SK-MEL-5 (cell line): ENCODE results near the gene PAX5. TPM values are rescaled to one million over a fixed set of nuclear protein-coding genes. Genes with fewer than 3 reads are reported as not detected.

Experiments
- DNase-seq: peaks from one replicate; pipeline ENCODE4 v3.0.0-alpha.2; 2016; ENCODE audit warnings: low read depth, low spot score
- in situ Hi-C: cut with HindIII; loops from 2 replicates; pipeline ENCODE4 v1.10.0; 2016; ENCODE audit warnings: low sequenced_read_pairs, high pct_unique_total_duplicates, low pct_unique_long_range_greater_than_20kb
- total RNA-seq: library from RNA; depleted of rRNA; stranded (reverse); fragments of >200 nt; shearing (Covaris generic); gene quantifications from 2 replicates; pipeline ENCODE4 v1.2.3, GENCODE V29; 2014

Gene PAX5
- total RNA-seq, 1 experiment from 2014 or later = not detected

DNA sequence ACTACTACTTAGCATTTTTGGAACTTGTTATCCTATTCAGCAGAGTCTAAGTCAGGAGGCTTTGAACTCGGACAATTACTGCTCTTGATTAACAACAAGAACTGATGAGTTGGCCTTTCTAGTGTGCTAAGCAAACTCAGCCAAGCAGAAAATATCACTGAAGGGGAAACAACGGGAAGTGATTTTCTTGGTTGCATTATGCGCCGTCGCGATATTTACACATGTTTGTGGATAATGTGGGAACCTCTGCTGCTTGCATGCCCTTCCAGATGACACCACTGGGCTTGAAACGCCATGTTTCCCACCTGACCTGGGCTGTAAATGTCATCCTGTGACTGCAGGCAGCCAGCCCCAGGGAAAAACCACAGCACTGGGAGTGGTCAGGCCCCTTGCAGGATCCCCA is 205.5 kb downstream of the PAX5 start:
- DNase-seq = no peak
- in situ Hi-C loops = no loop called here

GRCh38 chr9:36827593-36827992 is 206.5 kb downstream of the PAX5 start:
- in situ Hi-C loops = no loop called here
- no peak for DNase-seq

DNA sequence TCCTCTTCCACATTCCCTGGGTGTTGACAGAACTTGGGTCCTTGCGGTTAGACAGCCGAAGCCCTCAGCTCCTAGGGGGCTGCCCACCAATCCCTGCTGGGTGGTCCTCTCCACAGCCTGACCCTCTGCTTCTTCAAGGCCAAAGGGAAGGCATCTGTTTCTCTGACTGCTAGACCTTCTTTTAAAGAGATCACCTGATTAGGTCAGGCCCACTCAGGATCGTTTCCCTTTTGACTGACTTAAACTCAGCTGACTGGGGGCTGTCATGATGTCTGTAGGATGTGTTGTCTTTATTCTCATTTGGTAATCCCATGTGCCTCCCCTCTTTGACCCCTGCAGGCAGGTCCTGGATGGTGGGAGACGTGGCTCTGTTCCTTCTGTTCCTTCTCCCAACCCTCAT is 207.5 kb downstream of the PAX5 start:
- DNase-seq = no peak
- in situ Hi-C loops = no loop called here

DNA sequence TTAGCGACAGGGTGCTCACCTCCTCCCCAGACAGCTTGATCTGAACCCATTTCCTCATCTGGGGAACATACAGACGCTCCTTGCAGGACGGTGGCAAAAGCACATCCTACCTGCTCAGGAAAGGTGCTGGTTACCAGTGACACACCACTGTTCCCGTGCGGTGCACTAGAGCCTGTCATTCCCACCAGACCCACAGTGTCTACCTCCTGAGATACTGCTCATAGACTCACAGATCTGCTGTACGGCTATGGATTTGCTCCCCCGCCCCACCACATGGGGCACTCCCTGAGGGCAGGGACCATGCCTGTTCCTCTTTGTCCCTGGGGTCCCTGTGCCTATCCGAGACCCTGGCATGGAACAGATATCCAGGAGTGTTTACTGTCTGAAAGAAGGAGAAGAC is 208.9 kb downstream of the PAX5 start:
- DNase-seq = no peak
- in situ Hi-C loops = no loop called here

DNA sequence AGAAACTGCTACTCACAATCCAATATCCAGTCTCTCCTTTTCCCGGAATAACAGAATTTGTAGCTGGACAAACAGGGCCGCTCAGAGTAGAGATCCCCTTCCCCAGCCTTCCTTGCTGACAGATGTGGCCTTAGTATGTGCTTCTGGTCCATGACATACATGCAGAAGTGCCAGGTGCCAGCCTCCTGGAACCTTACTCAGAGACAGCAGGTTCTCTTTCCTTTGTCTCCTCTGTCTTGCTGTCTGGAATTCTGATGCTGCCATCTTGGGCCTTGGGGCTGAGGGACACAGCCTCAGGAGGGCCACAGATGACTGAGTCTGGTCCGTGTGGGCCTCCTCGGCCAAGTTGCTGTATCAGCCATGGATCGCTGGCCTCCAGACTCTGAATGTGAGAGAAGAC is 210.1 kb downstream of the PAX5 start:
- DNase-seq = no peak
- in situ Hi-C loops = no loop called here

GRCh38 chr9:36823466-36823865 is 210.6 kb downstream of the PAX5 start:
- DNase-seq = no peak
- in situ Hi-C loops = no loop called here

GRCh38 chr9:36822201-36822600 is 211.9 kb downstream of the PAX5 start:
- no peak for DNase-seq
- in situ Hi-C loops = no loop called here

- in situ Hi-C loops = no loop called here
- DNase-seq = no peak
These were observed 213.6 kb downstream of the PAX5 start for GRCh38 chr9:36820392-36820861.

- no peak for DNase-seq
- in situ Hi-C loops = no loop called here
These were observed 214.8 kb downstream of the PAX5 start for GRCh38 chr9:36818965-36819870.

GRCh38 chr9:36818242-36818938 is 215.7 kb downstream of the PAX5 start:
- in situ Hi-C loops = no loop called here
- no peak for DNase-seq

GRCh38 chr9:36817160-36817834 is 216.8 kb downstream of the PAX5 start:
- in situ Hi-C loops = no loop called here
- no peak for DNase-seq

GRCh38 chr9:36816371-36816770 is 217.7 kb downstream of the PAX5 start:
- in situ Hi-C loops = no loop called here
- no peak for DNase-seq

DNA sequence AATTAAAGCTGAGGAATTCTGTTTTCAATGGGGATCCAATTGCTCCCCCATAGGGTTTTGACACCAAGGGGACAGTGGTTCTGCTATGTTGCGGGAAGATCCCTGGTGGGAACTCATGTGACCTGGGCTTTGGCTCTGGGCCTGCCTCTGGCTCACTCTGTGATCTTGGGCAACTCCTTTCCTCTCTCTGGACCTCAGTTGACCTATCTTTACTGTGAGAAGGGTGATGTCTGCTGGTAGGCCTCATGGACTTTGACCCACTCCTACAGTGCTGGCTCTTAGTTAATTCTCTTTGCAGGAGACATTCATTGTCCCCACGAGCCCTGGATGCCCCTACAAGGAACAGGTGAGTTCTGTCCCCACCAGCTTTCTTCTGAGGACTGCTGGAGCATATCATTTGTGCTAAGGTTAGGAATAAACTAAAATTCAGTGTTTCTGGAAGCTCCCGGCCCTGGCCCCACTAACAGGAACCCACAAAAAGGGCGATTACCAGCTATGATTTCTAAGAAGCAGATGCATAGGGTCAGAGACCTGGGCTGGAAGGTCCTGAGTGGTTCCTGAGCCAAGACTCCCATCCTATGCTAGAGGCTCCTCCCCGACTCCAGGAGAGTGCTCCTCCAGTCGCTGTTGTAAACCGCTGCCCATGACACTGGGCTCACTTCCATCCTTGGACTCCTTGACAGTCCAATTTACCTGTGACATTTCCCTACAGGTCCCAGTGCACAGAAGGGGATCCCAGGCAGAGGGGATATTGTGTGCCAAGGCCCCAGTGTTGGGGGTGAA is 218.3 kb downstream of the PAX5 start:
- in situ Hi-C loops = no loop called here
- DNase-seq = no peak

DNA sequence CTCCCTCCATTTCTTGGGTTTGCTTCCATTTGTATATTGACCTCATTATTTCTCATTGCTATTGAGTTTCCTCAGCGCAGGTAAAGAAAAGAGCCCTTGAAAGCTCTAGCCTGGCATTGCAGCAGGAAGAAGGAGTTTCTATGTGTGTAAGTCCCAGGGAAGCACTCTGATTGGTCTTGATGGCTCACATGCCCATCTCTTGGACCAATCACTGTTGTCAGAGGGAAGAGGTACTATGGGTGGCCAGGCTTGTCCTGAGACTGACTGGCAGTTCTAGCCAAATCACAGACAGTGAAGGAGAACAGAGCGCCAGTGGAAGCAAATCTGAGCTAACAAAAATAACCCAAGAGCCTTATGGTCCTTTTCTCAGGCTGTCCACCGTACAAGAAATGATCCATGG is 219.0 kb downstream of the PAX5 start:
- DNase-seq = no peak
- in situ Hi-C loops = no loop called here

DNA sequence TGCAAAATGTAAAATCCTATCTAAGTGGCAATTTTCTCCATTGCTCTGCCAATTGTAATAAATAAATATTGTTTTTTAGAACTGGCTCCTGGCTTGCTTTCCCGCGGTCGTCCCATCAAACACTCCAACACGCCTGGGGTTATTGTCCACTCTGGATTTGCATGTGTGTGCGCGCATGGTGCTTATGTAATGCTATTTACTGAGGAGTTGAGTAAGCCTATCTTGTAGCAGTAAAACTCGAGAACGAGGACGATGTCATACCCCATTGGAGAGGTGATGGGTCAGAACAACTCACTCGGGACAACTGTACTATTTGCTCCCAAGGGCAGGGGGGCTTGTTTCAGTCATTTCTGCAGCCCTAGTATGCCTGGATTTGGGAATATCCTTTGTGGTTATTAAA is 220.9 kb downstream of the PAX5 start:
- in situ Hi-C loops = no loop called here
- DNase-seq = no peak

- DNase-seq = no peak
- in situ Hi-C loops = no loop called here
These were observed 221.5 kb downstream of the PAX5 start for GRCh38 chr9:36812556-36812955.

- in situ Hi-C loops = no loop called here
- no peak for DNase-seq
These were observed 225.8 kb downstream of the PAX5 start for GRCh38 chr9:36808251-36808650.

GRCh38 chr9:36803961-36804360 is 230.1 kb downstream of the PAX5 start:
- in situ Hi-C loops = no loop called here
- no peak for DNase-seq
